Heart left ventricle (tissue), 13 donors: ENCODE results near the gene HELB.
"Not testable (repeated sequence)": the region's sequence is repeated elsewhere in the genome, so short reads cannot be mapped to it uniquely, and the experiment has no call there.

Experiments used
- POLR2A ChIP-seq, 2 donors: fragments of 450-650 bp; IDR thresholded peaks; one replicate each; pipeline ENCODE4 v1.6.1; 2017; ENCODE audit warnings: antibody characterized with exemption in 2 of 2, mild to moderate bottlenecking in 2 of 2, moderate library complexity in 2 of 2
- TF ChIP-seq, protein P1 (sequence below), 12 donors: fragments of 200-600 bp; sonication (generic) in 4 of 12; IDR thresholded peaks; one replicate each; pipeline versions ENCODE4 v1.5.0 to v1.8.0; 2018 to 2022; ENCODE audit warnings: antibody characterized with exemption in 12 of 12, mild to moderate bottlenecking in 5 of 12
- donor health status: ischemic (EF 13 %, LVEDD 7.1; RV severe dilation, severe dysfunction).
- donor health status: DM: no; HTN: yes; CAD: no.
- donor health status: DM: no; HTN: no; CAD: no.
- donor health status: ischemic (EF 25% LVEDD 6.9; RV normal size, moderate dysfunction).
- donor health status: ischemic (EF 25% LVEDD 5.7; RV mildly dilated, moderate dysfunction).
- donor health status: ischemic (EF 35%, LVEDD 5.7; RV mildly dilated, moderate dysfunction).
- donor health status: nonischemic (EF 11% LVEDD 7.7; RV severe dilation, severe dysfunction).
- donor health status: DM: yes; HTN: yes; CAD: no.
- donor health status: PGD.
- donor health status: ischemic (EF 29% LVEDD 5.4; RV normal size, mild dysfunction).
- donor health status: nonischemic (EF 23%, LVEDD 6.1; RV moderate dilation, normal function).

DNA sequence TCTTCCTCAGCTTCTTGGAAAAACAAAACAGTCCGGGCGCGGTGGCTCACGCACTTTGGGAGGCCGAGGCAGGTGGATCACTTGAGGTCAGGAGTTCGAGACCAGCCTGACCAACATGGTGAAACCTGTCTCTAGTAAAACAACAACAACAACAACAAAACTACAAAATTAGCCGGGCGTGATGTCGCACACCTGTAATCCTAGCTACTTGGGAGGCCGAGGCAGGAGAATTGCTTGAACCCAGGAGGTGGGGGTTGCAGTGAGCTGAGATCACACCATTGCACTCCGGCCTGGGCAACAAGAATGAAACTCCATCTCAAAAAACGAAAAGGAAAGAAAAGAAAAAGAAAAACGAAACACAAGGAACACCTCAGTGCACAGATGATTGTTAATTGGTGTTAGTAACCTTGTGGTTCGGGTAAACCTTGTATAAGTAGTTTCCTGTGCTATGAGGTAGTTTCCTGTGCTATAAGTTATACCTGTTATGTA, 1.1 kb downstream of the HELB start:
- TF ChIP-seq, protein P1, sequence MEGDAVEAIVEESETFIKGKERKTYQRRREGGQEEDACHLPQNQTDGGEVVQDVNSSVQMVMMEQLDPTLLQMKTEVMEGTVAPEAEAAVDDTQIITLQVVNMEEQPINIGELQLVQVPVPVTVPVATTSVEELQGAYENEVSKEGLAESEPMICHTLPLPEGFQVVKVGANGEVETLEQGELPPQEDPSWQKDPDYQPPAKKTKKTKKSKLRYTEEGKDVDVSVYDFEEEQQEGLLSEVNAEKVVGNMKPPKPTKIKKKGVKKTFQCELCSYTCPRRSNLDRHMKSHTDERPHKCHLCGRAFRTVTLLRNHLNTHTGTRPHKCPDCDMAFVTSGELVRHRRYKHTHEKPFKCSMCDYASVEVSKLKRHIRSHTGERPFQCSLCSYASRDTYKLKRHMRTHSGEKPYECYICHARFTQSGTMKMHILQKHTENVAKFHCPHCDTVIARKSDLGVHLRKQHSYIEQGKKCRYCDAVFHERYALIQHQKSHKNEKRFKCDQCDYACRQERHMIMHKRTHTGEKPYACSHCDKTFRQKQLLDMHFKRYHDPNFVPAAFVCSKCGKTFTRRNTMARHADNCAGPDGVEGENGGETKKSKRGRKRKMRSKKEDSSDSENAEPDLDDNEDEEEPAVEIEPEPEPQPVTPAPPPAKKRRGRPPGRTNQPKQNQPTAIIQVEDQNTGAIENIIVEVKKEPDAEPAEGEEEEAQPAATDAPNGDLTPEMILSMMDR (IDR thresholded peaks at IDR 0.05) = not testable (repeated sequence)
- not testable (repeated sequence) for TF ChIP-seq POLR2A (IDR thresholded peaks at IDR 0.05)
